Superior temporal gyrus (tissue), 1 donor: ENCODE data around the gene EVA1A.

Experiments used
- DNase-seq: peaks from one replicate; pipeline ENCODE4 v3.0.0-alpha.2; 2016; ENCODE audit errors: extremely low spot score

The EVA1A gene

GRCh38 chr2:75450068-75450467 is 110.7 kb downstream of the EVA1A start:
- no peak for DNase-seq

GRCh38 chr2:75447176-75447575 is 113.6 kb downstream of the EVA1A start:
- DNase-seq, result no peak
